Osteocyte (in vitro differentiated cells): ENCODE data around the gene SMIM3. TPM values are rescaled to one million over a fixed set of nuclear protein-coding genes. Genes with fewer than 3 reads are reported as not detected.

Experiments used
- DNase-seq: peaks from one replicate; pipeline ENCODE4 v3.0.0; 2021; ENCODE audit warnings: mixed read lengths; ENCODE audit not compliant: unreplicated experiment; ENCODE audit errors: extremely low spot score
- H3K27ac Mint-ChIP-seq: one replicate; pipeline ENCODE4 v1.8.0; 2021; ENCODE audit warnings: mild to moderate bottlenecking, mixed read lengths; ENCODE audit not compliant: unreplicated experiment
- H3K27me3 Mint-ChIP-seq: one replicate; pipeline ENCODE4 v1.8.0; 2021; ENCODE audit warnings: mixed read lengths; ENCODE audit not compliant: unreplicated experiment
- H3K36me3 Mint-ChIP-seq: one replicate; pipeline ENCODE4 v1.8.0; 2021; ENCODE audit warnings: mixed read lengths; ENCODE audit not compliant: unreplicated experiment
- H3K4me1 Mint-ChIP-seq: one replicate; pipeline ENCODE4 v1.8.0; 2021; ENCODE audit warnings: mixed read lengths; ENCODE audit not compliant: unreplicated experiment
- H3K4me3 Mint-ChIP-seq: one replicate; pipeline ENCODE4 v1.8.0; 2021; ENCODE audit warnings: mild to moderate bottlenecking, moderate library complexity, mixed read lengths; ENCODE audit not compliant: unreplicated experiment
- H3K9me3 Mint-ChIP-seq: one replicate; pipeline ENCODE4 v1.8.0; 2021; ENCODE audit warnings: mixed read lengths; ENCODE audit not compliant: unreplicated experiment
- CTCF ChIP-seq: fragments of 200-600 bp; sonication (generic); IDR thresholded peaks from 2 replicates; pipeline ENCODE4 v1.5.0; 2021; ENCODE audit warnings: antibody characterized with exemption, mild to moderate bottlenecking, moderate library complexity
- total RNA-seq: library from RNA; stranded (reverse); gene quantifications from 2 replicates; pipeline ENCODE4 v1.2.1, GENCODE V29; 2021

SMIM3 gene
- total RNA-seq, 1 donor from 2014 or later, result 4.0 TPM

- Mint-ChIP-seq H3K4me1 (no peaks in the 10 kb centered on the region), H3K4me3 (no peak overlapping the region), H3K9me3 (no peaks in the 10 kb centered on the region), H3K27me3 (peaks cover 25% of the 10 kb centered on the region), H3K36me3 (no peaks in the 10 kb centered on the region), H3K27ac (no peak overlapping the region)
- no peak for TF ChIP-seq CTCF
- no peak for DNase-seq
These were observed 12.8 kb upstream of the SMIM3 start for GRCh38 chr5:150765799-150766169.

- TF ChIP-seq CTCF, result no peak
- peaks cover 2% of the 10 kb centered on the region for H3K9me3 Mint-ChIP-seq
- no peak overlapping the region for H3K27ac Mint-ChIP-seq
- no peaks in the 10 kb centered on the region for H3K4me1 Mint-ChIP-seq
- H3K4me3 Mint-ChIP-seq, result no peak overlapping the region
- no peak for DNase-seq
- no peaks in the 10 kb centered on the region for H3K36me3 Mint-ChIP-seq
- peaks cover 26% of the 10 kb centered on the region for H3K27me3 Mint-ChIP-seq
These were observed 12.3 kb upstream of the SMIM3 start for GRCh38 chr5:150766251-150766650.

GRCh38 chr5:150771034-150771795 lies 7.3 kb upstream of the SMIM3 start:
- DNase-seq, result no peak
- Mint-ChIP-seq H3K27me3 (peaks cover 27% of the 10 kb centered on the region), H3K4me1 (no peaks in the 10 kb centered on the region), H3K36me3 (peaks cover 3% of the 10 kb centered on the region), H3K4me3 (no peak overlapping the region), H3K27ac (no peak overlapping the region), H3K9me3 (peaks cover 7% of the 10 kb centered on the region)
- no peak for TF ChIP-seq CTCF

GRCh38 chr5:150774145-150774544 lies 4.4 kb upstream of the SMIM3 start:
- H3K4me3 Mint-ChIP-seq, result no peak overlapping the region
- peaks cover 14% of the 10 kb centered on the region for H3K27me3 Mint-ChIP-seq
- peaks cover 3% of the 10 kb centered on the region for H3K36me3 Mint-ChIP-seq
- no peak overlapping the region for H3K27ac Mint-ChIP-seq
- no peak for DNase-seq
- peaks cover 7% of the 10 kb centered on the region for H3K9me3 Mint-ChIP-seq
- TF ChIP-seq CTCF, result no peak
- H3K4me1 Mint-ChIP-seq, result peaks cover 11% of the 10 kb centered on the region

- Mint-ChIP-seq H3K9me3 (no peaks in the 10 kb centered on the region), H3K4me3 (peak overlapping the region; percentile 98), H3K4me1 (peaks cover 15% of the 10 kb centered on the region), H3K27me3 (peaks cover 3% of the 10 kb centered on the region), H3K27ac (no peak overlapping the region), H3K36me3 (no peaks in the 10 kb centered on the region)
- TF ChIP-seq CTCF, result no peak
- DNase-seq, result no peak
These were observed 872 bp upstream of the SMIM3 start for GRCh38 chr5:150777685-150778084.
